ENCODE measurements around the gene TMPRSS6.

Gene TMPRSS6

DNA sequence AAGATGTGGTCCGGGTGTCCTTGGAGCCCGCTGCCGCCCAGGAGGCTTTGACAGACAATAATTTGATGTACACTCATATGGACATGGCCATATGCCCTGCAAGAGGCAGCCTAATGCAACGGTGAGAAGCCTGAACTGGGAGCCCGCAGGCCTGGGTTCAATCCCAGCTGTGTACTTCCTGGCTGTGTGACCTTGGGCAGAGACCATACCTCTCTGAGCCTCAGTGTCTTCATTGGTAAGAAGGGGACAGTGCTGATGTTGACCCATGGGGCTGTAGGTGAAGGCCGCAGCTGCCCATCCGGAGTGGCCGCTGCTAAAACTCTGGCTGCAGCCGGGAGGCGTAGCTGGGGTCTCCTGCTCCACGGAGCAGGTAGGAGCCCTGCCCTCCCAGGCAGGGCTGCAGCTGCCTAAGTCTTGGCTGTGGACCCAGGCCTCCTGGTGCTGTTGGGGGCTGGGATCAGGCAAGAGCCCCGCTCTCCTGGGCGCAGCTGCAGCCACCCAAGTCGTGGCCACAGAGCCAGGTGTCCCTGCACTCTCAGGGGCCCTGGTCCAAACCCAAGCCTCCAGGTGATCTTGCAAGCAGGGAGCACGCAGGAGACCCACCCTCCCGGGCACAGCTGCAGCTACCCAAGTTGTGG, 31.3 kb upstream of the TMPRSS6 start:
- DNase-seq (ENCODE audit: low read depth) = no peak
- no peak overlapping the region for H3K4me3 ChIP-seq (replicated peaks; ENCODE audit: low read depth, low read length)
- TF ChIP-seq, protein P1, sequence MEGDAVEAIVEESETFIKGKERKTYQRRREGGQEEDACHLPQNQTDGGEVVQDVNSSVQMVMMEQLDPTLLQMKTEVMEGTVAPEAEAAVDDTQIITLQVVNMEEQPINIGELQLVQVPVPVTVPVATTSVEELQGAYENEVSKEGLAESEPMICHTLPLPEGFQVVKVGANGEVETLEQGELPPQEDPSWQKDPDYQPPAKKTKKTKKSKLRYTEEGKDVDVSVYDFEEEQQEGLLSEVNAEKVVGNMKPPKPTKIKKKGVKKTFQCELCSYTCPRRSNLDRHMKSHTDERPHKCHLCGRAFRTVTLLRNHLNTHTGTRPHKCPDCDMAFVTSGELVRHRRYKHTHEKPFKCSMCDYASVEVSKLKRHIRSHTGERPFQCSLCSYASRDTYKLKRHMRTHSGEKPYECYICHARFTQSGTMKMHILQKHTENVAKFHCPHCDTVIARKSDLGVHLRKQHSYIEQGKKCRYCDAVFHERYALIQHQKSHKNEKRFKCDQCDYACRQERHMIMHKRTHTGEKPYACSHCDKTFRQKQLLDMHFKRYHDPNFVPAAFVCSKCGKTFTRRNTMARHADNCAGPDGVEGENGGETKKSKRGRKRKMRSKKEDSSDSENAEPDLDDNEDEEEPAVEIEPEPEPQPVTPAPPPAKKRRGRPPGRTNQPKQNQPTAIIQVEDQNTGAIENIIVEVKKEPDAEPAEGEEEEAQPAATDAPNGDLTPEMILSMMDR (IDR thresholded peaks at IDR 0.05; ENCODE audit: low read length, missing control alignments) = no peak

GRCh38 chr22:37139762-37140161, 30.2 kb upstream of the TMPRSS6 start:
- H3K4me3 ChIP-seq (replicated peaks; ENCODE audit: low read depth, low read length) = no peak overlapping the region
- TF ChIP-seq, protein P1 (IDR thresholded peaks at IDR 0.05; ENCODE audit: low read length, missing control alignments) = no peak
- DNase-seq (ENCODE audit: low read depth) = no peak

DNA sequence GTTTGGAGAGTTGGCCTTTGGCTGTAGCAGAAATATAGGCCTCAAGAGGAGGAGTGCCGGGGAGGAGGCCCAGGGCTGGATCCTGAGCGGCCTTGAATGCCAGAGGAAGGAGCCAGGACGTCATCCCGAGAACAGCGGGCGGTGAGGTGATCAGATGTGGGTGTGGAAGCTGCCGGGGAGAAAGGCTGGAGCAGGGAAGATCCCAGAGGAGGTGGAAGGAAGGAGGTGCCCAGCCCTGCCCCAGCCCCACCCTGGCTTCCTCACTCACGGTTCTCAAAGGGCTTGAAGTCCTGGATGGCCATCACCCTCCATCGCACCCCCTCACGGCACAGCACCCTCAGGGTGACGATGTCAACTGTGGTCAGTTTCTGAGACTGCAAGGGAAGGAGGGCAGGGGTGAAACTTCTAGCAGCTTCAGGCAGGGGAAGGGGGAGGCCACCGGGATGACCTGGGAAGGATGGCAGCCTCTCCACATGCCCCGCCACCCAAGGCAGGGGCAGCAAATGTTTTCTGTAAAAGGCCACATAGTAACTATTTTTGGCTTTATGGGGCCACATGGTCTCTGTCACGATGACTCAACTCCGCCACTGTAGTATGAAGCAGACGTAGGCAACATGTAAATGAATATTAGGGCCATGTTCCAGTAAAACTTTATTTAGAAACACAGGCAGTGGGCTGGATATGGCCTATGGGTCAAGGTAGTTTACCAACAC, 29.5 kb upstream of the TMPRSS6 start:
- no peak overlapping the region for H3K4me3 ChIP-seq (replicated peaks; ENCODE audit: low read depth, low read length)
- DNase-seq (ENCODE audit: low read depth) = no peak
- TF ChIP-seq, protein P1 (IDR thresholded peaks at IDR 0.05; ENCODE audit: low read length, missing control alignments) = no peak

DNA sequence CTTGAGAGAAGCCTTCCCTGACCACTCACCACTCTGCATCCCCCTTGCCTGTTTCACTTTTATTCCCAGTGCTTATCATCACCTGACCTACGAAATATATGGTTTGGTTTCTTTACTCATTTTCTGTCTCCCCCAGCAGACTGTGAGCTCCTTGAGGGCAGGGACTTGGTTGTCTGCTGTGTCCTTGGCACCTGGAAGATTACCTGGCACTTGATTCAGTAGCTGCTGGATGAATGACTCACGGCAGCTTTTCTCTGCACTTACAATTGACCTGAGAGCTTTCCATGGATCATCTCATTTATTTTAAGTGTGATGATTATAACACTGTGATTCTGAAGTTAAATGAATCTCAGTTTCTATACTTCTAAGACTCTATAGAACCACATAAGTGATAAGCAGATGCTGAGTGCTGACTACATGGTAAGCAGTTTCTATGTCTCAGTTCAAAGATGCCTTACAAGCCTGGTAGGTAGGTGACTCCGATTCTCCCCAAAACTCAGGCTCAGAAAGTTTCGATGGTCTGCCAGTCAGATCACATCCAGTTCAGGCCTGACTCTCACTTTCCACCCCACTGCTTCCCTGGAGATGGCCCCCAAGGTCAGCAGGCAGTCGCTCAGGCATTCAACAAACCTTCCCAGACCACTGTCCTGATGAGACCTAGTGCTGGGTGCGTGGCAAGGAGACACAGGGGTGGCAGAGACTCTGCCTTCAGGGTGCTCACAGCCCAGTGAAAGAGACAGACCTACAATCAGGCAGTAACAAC, 28.6 kb upstream of the TMPRSS6 start:
- no peak overlapping the region for H3K4me3 ChIP-seq (replicated peaks; ENCODE audit: low read depth, low read length)
- DNase-seq (ENCODE audit: low read depth) = no peak
- TF ChIP-seq, protein P1 (IDR thresholded peaks at IDR 0.05; ENCODE audit: low read length, missing control alignments) = no peak

DNA sequence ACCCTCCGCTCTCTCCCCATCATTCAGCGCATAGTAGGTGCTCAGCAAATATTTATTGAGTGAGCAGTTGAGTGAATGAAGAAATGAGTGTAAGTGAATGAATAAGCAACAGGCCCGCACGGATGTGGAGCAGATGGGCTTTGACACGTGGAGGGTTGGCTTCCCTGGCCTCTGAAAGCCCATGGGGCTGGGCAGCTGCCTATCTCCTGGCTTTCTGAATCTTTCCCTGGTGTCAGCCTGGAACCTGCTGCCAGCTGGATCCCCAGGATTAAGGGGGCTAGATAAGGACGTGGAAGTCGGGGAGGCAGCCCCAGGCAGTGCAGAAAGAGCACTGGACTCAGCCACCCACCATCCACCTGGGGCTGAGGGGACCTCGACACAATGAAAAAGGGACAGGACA, 27.6 kb upstream of the TMPRSS6 start:
- no peak for DNase-seq (ENCODE audit: low read depth)
- no peak overlapping the region for H3K4me3 ChIP-seq (replicated peaks; ENCODE audit: low read depth, low read length)
- TF ChIP-seq, protein P1 (IDR thresholded peaks at IDR 0.05; ENCODE audit: low read length, missing control alignments) = no peak

DNA sequence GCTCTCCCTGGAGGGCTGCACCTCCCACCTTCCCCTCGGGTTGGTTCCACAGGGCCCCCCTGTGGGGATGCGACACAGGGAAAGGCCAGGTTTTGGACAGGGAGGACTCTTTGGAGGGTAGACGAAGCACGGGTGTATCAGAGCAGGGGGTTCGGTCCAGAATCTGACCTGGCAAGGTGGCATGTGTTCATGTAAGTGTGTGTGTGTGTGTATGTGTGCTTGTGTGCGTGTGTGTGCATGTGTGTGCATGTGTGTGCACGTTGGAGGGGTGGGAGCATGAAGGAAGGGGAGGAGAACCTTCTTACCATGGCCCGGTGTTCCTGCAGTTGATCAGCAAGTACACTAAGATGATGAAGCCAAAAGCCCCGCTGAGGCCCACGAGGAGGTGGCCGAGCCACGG, 25.5 kb upstream of the TMPRSS6 start:
- TF ChIP-seq, protein P1 (IDR thresholded peaks at IDR 0.05; ENCODE audit: low read length, missing control alignments) = no peak
- no peak for DNase-seq (ENCODE audit: low read depth)
- H3K4me3 ChIP-seq (replicated peaks; ENCODE audit: low read depth, low read length) = no peak overlapping the region

Measured in fibroblast of pulmonary artery (primary cell).